LNCaP clone FGC (cell line): Measurements from ENCODE around the gene CPNE1.

Experiments used
- DNase-seq: peaks from one replicate; pipeline ENCODE4 v3.0.0-alpha.2; 2011; ENCODE audit warnings: low read depth
- H3K4me3 ChIP-seq: 2 replicates; pipeline ENCODE4 v1.5.1; 2011; ENCODE audit warnings: mild to moderate bottlenecking, low read depth, low read length, control low read depth
- CTCF ChIP-seq: IDR thresholded peaks from 2 replicates; pipeline ENCODE4 v1.5.1; 2012; ENCODE audit warnings: mild to moderate bottlenecking; ENCODE audit not compliant: control insufficient read depth, insufficient read depth; ENCODE audit errors: extremely low read depth

CPNE1 gene

GRCh38 chr20:35598476-35598875 is 66.2 kb downstream of the CPNE1 start:
- no peak for TF ChIP-seq CTCF
- no peak for DNase-seq
- H3K4me3 ChIP-seq: no peak overlapping the region

- no peak for TF ChIP-seq CTCF
- DNase-seq: no peak
- no peak overlapping the region for H3K4me3 ChIP-seq
Measured at GRCh38 chr20:35597186-35597585, 67.5 kb downstream of the CPNE1 start.

- H3K4me3 ChIP-seq: no peak overlapping the region
- DNase-seq: no peak
- no peak for TF ChIP-seq CTCF
Measured at GRCh38 chr20:35595901-35596300, 68.8 kb downstream of the CPNE1 start.

- DNase-seq: no peak
- no peak overlapping the region for H3K4me3 ChIP-seq
- TF ChIP-seq CTCF: no peak
Measured at GRCh38 chr20:35595456-35595855, 69.2 kb downstream of the CPNE1 start.

GRCh38 chr20:35592339-35592974 is 72.2 kb downstream of the CPNE1 start:
- no peak for DNase-seq
- H3K4me3 ChIP-seq: no peak overlapping the region
- no peak for TF ChIP-seq CTCF

GRCh38 chr20:35588397-35588796 is 76.3 kb downstream of the CPNE1 start:
- H3K4me3 ChIP-seq: no peak overlapping the region
- DNase-seq: no peak
- TF ChIP-seq CTCF: no peak

GRCh38 chr20:35587436-35587835 is 77.3 kb downstream of the CPNE1 start:
- no peak for TF ChIP-seq CTCF
- H3K4me3 ChIP-seq: no peak overlapping the region

More at GRCh38 chr20:35587436-35587835, 77.3 kb downstream of the CPNE1 start:
- no peak for DNase-seq
